ENCODE measurements around the gene PPP4R1.

The PPP4R1 gene

GRCh38 chr18:9539283-9539682 lies 75.1 kb downstream of the PPP4R1 start:
- TF ChIP-seq, protein P1, sequence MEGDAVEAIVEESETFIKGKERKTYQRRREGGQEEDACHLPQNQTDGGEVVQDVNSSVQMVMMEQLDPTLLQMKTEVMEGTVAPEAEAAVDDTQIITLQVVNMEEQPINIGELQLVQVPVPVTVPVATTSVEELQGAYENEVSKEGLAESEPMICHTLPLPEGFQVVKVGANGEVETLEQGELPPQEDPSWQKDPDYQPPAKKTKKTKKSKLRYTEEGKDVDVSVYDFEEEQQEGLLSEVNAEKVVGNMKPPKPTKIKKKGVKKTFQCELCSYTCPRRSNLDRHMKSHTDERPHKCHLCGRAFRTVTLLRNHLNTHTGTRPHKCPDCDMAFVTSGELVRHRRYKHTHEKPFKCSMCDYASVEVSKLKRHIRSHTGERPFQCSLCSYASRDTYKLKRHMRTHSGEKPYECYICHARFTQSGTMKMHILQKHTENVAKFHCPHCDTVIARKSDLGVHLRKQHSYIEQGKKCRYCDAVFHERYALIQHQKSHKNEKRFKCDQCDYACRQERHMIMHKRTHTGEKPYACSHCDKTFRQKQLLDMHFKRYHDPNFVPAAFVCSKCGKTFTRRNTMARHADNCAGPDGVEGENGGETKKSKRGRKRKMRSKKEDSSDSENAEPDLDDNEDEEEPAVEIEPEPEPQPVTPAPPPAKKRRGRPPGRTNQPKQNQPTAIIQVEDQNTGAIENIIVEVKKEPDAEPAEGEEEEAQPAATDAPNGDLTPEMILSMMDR (IDR thresholded peaks at IDR 0.05; ENCODE audit: borderline replicate concordance, control extremely low read depth, extremely low read depth, insufficient read depth, missing control alignments), result no peak
- DNase-seq (ENCODE audit: low spot score), result no peak
- in situ Hi-C loops (cut with MboI; ENCODE audit: low sequenced_read_pairs, unreplicated experiment), result loop anchor here (25.0 kb wide), 1 partner anchor 902 kb away; no protein-coding TSS in a partner anchor

GRCh38 chr18:9537677-9538076 lies 76.7 kb downstream of the PPP4R1 start:
- no peak for DNase-seq (ENCODE audit: low spot score)
- TF ChIP-seq, protein P1 (IDR thresholded peaks at IDR 0.05; ENCODE audit: borderline replicate concordance, control extremely low read depth, extremely low read depth, insufficient read depth, missing control alignments), result no peak
- in situ Hi-C loops (cut with MboI; ENCODE audit: low sequenced_read_pairs, unreplicated experiment), result loop anchor here (25.0 kb wide), 1 partner anchor 900 kb away; no protein-coding TSS in a partner anchor

GRCh38 chr18:9536354-9537152 lies 77.8 kb downstream of the PPP4R1 start:
- in situ Hi-C loops (cut with MboI; ENCODE audit: low sequenced_read_pairs, unreplicated experiment), result loop anchor here (25.0 kb wide), 1 partner anchor 899 kb away; no protein-coding TSS in a partner anchor

GRCh38 chr18:9535430-9535991 lies 78.8 kb downstream of the PPP4R1 start:
- in situ Hi-C loops (cut with MboI; ENCODE audit: low sequenced_read_pairs, unreplicated experiment), result loop anchor here (25.0 kb wide), 1 partner anchor 898 kb away; no protein-coding TSS in a partner anchor
- no peak for DNase-seq (ENCODE audit: low spot score)

More at GRCh38 chr18:9536354-9537152, 77.8 kb downstream of the PPP4R1 start:
- TF ChIP-seq, protein P1 (IDR thresholded peaks at IDR 0.05; ENCODE audit: borderline replicate concordance, control extremely low read depth, extremely low read depth, insufficient read depth, missing control alignments), result no peak
- DNase-seq (ENCODE audit: low spot score), result no peak

GRCh38 chr18:9534844-9535243 lies 79.5 kb downstream of the PPP4R1 start:
- TF ChIP-seq, protein P1 (IDR thresholded peaks at IDR 0.05; ENCODE audit: borderline replicate concordance, control extremely low read depth, extremely low read depth, insufficient read depth, missing control alignments), result no peak
- in situ Hi-C loops (cut with MboI; ENCODE audit: low sequenced_read_pairs, unreplicated experiment), result loop anchor here (25.0 kb wide), 1 partner anchor 898 kb away; no protein-coding TSS in a partner anchor
- no peak for DNase-seq (ENCODE audit: low spot score)

More at GRCh38 chr18:9535430-9535991, 78.8 kb downstream of the PPP4R1 start:
- TF ChIP-seq, protein P1 (IDR thresholded peaks at IDR 0.05; ENCODE audit: borderline replicate concordance, control extremely low read depth, extremely low read depth, insufficient read depth, missing control alignments), result no peak

DNA sequence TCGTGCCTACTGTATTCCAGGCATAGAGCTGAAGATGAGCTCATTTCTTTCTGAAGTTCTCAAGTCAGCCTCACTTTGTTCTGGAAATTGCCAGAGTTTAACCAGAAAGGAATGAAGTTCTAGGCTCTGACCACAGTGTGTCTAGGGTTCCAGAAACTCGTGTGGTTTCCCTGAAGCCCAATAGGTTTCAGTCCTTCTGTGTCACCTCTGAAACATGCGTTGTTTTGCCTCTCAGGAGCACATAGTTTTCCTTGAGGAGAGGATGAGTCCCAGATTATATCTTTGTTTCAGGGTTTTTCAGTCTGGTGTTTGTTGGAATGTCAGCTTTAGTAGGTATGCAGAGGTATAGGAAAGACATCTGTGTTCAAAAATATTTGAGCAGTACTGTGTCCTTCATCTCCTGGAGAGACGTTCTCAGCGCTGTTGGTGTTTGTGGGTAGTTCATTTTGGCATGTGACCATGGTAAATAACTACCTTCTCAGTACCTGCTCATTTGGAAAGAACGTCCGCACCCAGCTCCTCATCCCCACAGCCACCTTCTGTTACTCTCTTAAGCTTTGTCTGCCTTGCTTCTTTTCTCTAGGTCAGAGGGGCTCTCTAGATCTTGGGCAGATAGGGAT lies 82.5 kb downstream of the PPP4R1 start:
- TF ChIP-seq, protein P1 (IDR thresholded peaks at IDR 0.05; ENCODE audit: borderline replicate concordance, control extremely low read depth, extremely low read depth, insufficient read depth, missing control alignments), result no peak
- no peak for DNase-seq (ENCODE audit: low spot score)
- in situ Hi-C loops (cut with MboI; ENCODE audit: low sequenced_read_pairs, unreplicated experiment), result loop anchor here (25.0 kb wide), 1 partner anchor 895 kb away; no protein-coding TSS in a partner anchor

Measured in GM13976 (cell line).